Upper lobe of left lung (tissue), 6 donors: ENCODE measurements around the gene GNB3. TPM values are rescaled to one million over a fixed set of nuclear protein-coding genes. Genes with fewer than 3 reads are reported as not detected.

Source experiments
- ATAC-seq, 2 donors: fragments of 200-7000 bp; cut with Tn5 transposase; one replicate each; pipeline ENCODE4 v1.9.1; 2022; ENCODE audit warnings: mild to moderate bottlenecking in 2 of 2, moderate library complexity in 2 of 2; ENCODE audit not compliant: low FRiP score in 2 of 2
- DNase-seq, 2 donors: peaks; one replicate each; pipeline ENCODE4 v3.0.0-alpha.2; 2019 to 2020
- H3K27ac ChIP-seq, 4 donors: fragments of 200-600 bp; sonication (generic); one replicate each; pipeline ENCODE4 v1.5.1; 2016 to 2019
- H3K27me3 ChIP-seq, 4 donors: fragments of 200-600 bp; sonication (generic); one replicate each; pipeline ENCODE4 v1.5.1; 2017 to 2019
- H3K36me3 ChIP-seq, 4 donors: fragments of 200-600 bp; sonication (generic); one replicate each; pipeline ENCODE4 v1.5.1; 2016 to 2019
- H3K4me1 ChIP-seq, 4 donors: fragments of 200-600 bp; sonication (generic); one replicate each; pipeline ENCODE4 v1.5.1; 2018 to 2019
- H3K4me3 ChIP-seq, 4 donors: fragments of 200-600 bp; sonication (generic); one replicate each; pipeline ENCODE4 v1.5.1; 2017 to 2019; ENCODE audit warnings: mild to moderate bottlenecking in 2 of 4, moderate library complexity in 1 of 4
- H3K9me3 ChIP-seq, 4 donors: fragments of 200-600 bp; sonication (generic); one replicate each; pipeline ENCODE4 v1.5.1; 2018 to 2019
- CTCF ChIP-seq, 6 experiments: fragments of 450-650 bp in 4 of 6; fragments of 200-600 bp in 2 of 6; sonication (generic) in 2 of 6; IDR thresholded peaks; one replicate each; pipeline ENCODE4 v1.5.1; 2016 to 2019; ENCODE audit warnings: antibody characterized with exemption in 6 of 6
- EP300 ChIP-seq, 4 donors: sonication (generic); formaldehyde crosslinking; IDR thresholded peaks; one replicate each; pipeline ENCODE4 v1.5.1; 2017; ENCODE audit warnings: antibody characterized with exemption in 4 of 4, control low read depth in 2 of 4
- POLR2A ChIP-seq, 4 donors: fragments of 450-650 bp; IDR thresholded peaks; one replicate each; pipeline ENCODE4 v1.5.1; 2016 to 2017; ENCODE audit warnings: antibody characterized with exemption in 4 of 4, mild to moderate bottlenecking in 2 of 4
- POLR2AphosphoS5 ChIP-seq, 2 donors: sonication (generic); formaldehyde crosslinking; IDR thresholded peaks; one replicate each; pipeline ENCODE4 v1.5.1; 2017; ENCODE audit warnings: antibody characterized with exemption in 2 of 2
- WGBS, 2 donors: methylation state at CpG; one replicate each; pipeline ENCODE4 v1.1.5; 2017 to 2018; 5-methylcytosine and 5-hydroxymethylcytosine counted together
- total RNA-seq, 6 donors: library from RNA; depleted of rRNA in 4 of 6; stranded (reverse); fragments of >200 nt in 4 of 6; gene quantifications; one replicate each; pipeline versions ENCODE4 v1.1.0 to v1.2.1, GENCODE V29; 2016 to 2021
- donor health status: DM: no; HTN: no; CAD: no; lungs with moderate emphysema.
- donor health status: DM: no; HTN: yes; CAD: no; lungs with severe emphysema.

GNB3 gene
- total RNA-seq, 6 donors from 2014 or later = 0.44 to 1.4 (median 0.86) TPM; not detected in 1

- Histone ChIP-seq H3K27ac (no peak overlapping the region), H3K36me3 (peaks cover 0 to 17% (median 0%) of the 10 kb centered on the region in 4 donors), H3K4me1 (peaks cover 0 to 5% (median 0%) of the 10 kb centered on the region in 4 donors), H3K27me3 (no peaks in the 10 kb centered on the region), H3K4me3 (no peak overlapping the region), H3K9me3 (no peaks in the 10 kb centered on the region)
- TF ChIP-seq POLR2A (IDR thresholded peaks at IDR 0.05) = no peak
- TF ChIP-seq POLR2AphosphoS5 (IDR thresholded peaks at IDR 0.05) = no peak
- DNase-seq (no peak), ATAC-seq (no peak)
- 53 to 100% methylated on average over 1 of the region's 1 CpG for WGBS, 2 donors
Measured at GRCh38 chr12:6840330-6840729, 395 bp upstream of the GNB3 start.

- TF ChIP-seq EP300 (IDR thresholded peaks at IDR 0.05) (no peak), POLR2AphosphoS5 (IDR thresholded peaks at IDR 0.05) (no peak), POLR2A (IDR thresholded peaks at IDR 0.05) (no peak), CTCF (IDR thresholded peaks at IDR 0.05) (no peak)
- H3K36me3 ChIP-seq = peaks cover 0 to 17% (median 2%) of the 10 kb centered on the region in 4 donors
Measured at GRCh38 chr12:6842075-6842474, 1.4 kb downstream of the GNB3 start.

GRCh38 chr12:6843118-6843902 is 2.6 kb downstream of the GNB3 start:
- 78 to 92% methylated on average over 8 to 16 of the region's 16 CpGs for WGBS, 2 donors
- H3K27me3 ChIP-seq = no peaks in the 10 kb centered on the region
- peaks cover 0 to 5% (median 2%) of the 10 kb centered on the region in 4 donors for H3K36me3 ChIP-seq
- no peak for ATAC-seq
- no peak overlapping the region for H3K4me3 ChIP-seq
- H3K9me3 ChIP-seq = no peaks in the 10 kb centered on the region
- H3K4me1 ChIP-seq = no peaks in the 10 kb centered on the region
- no peak overlapping the region for H3K27ac ChIP-seq
- no peak for DNase-seq
- TF ChIP-seq EP300 (IDR thresholded peaks at IDR 0.05) (no peak), CTCF (IDR thresholded peaks at IDR 0.05) (peak in 1 of 6 experiments; percentile 6)

More at GRCh38 chr12:6842075-6842474, 1.4 kb downstream of the GNB3 start:
- DNase-seq = no peak
- WGBS, 2 donors = 84 to 99% methylated on average over 4 of the region's 4 CpGs
- H3K27me3 ChIP-seq = no peaks in the 10 kb centered on the region
- H3K4me1 ChIP-seq = no peaks in the 10 kb centered on the region
- no peak overlapping the region for H3K4me3 ChIP-seq
- no peak overlapping the region for H3K27ac ChIP-seq
- ATAC-seq = no peak
- H3K9me3 ChIP-seq = no peaks in the 10 kb centered on the region

- H3K36me3 ChIP-seq = peaks cover 0 to 3% (median 0%) of the 10 kb centered on the region in 4 donors
- H3K4me1 ChIP-seq = peaks cover 0 to 3% (median 0%) of the 10 kb centered on the region in 4 donors
- no peaks in the 10 kb centered on the region for H3K9me3 ChIP-seq
- H3K27ac ChIP-seq = no peak overlapping the region
- no peak overlapping the region for H3K4me3 ChIP-seq
- ATAC-seq (no peak), DNase-seq (no peak)
- TF ChIP-seq POLR2AphosphoS5 (IDR thresholded peaks at IDR 0.05) (no peak), EP300 (IDR thresholded peaks at IDR 0.05) (no peak), POLR2A (IDR thresholded peaks at IDR 0.05) (no peak)
- H3K27me3 ChIP-seq = no peaks in the 10 kb centered on the region
- WGBS, 2 donors = 91% methylated on average over 17 of the region's 17 CpGs
Measured at GRCh38 chr12:6845395-6845794, 4.7 kb downstream of the GNB3 start.

GRCh38 chr12:6846316-6846869 is 5.7 kb downstream of the GNB3 start:
- Histone ChIP-seq H3K4me3 (no peak overlapping the region), H3K9me3 (no peaks in the 10 kb centered on the region), H3K27ac (no peak overlapping the region), H3K27me3 (no peaks in the 10 kb centered on the region), H3K36me3 (peaks cover 0 to 3% (median 0%) of the 10 kb centered on the region in 4 donors), H3K4me1 (peaks cover 5 to 11% (median 7%) of the 10 kb centered on the region in 4 donors)
- WGBS, 2 donors = 81 to 82% methylated on average over 7 of the region's 7 CpGs
- DNase-seq (no peak), ATAC-seq (no peak)
- no peak for TF ChIP-seq POLR2A (IDR thresholded peaks at IDR 0.05)
- no peak for TF ChIP-seq POLR2AphosphoS5 (IDR thresholded peaks at IDR 0.05)
- TF ChIP-seq EP300 (IDR thresholded peaks at IDR 0.05) = no peak

GRCh38 chr12:6847676-6848075 is 7.0 kb downstream of the GNB3 start:
- Histone ChIP-seq H3K36me3 (peaks cover 0 to 3% (median 0%) of the 10 kb centered on the region in 4 donors), H3K9me3 (no peaks in the 10 kb centered on the region), H3K4me1 (peaks cover 5 to 12% (median 7%) of the 10 kb centered on the region in 4 donors), H3K4me3 (no peak overlapping the region), H3K27me3 (no peaks in the 10 kb centered on the region), H3K27ac (no peak overlapping the region)
- DNase-seq (no peak), ATAC-seq (no peak)
- TF ChIP-seq POLR2AphosphoS5 (IDR thresholded peaks at IDR 0.05) (no peak), CTCF (IDR thresholded peaks at IDR 0.05) (no peak), POLR2A (IDR thresholded peaks at IDR 0.05) (no peak), EP300 (IDR thresholded peaks at IDR 0.05) (no peak)
- WGBS, 2 donors = 97 to 100% methylated on average over 2 of the region's 2 CpGs
